Calu3 (cell line): Measurements from ENCODE around the gene MAS1L. TPM values are rescaled to one million over a fixed set of nuclear protein-coding genes. Genes with fewer than 3 reads are reported as not detected.

ENCODE experiments used
- BruUV-seq: library from RNA; stranded (reverse); fragments of 400-500 nt; replicated peaks from 2 replicates; lab custom pipeline; 2021; lab: Mats Ljungman, UMichigan
- CTCF ChIA-PET: fragments of 300-600 bp; sonication (Branson Sonifier 250); formaldehyde crosslinking; loops from one replicate; lab custom pipeline; 2022; ENCODE audit warnings: antibody characterized with exemption; lab: Charles Lee
- DNase-seq: peaks from one replicate; pipeline ENCODE4 v3.0.0; 2022
- H3K27ac Mint-ChIP-seq: one replicate; pipeline ENCODE4 v1.8.0; 2022; ENCODE audit warnings: mixed read lengths; ENCODE audit not compliant: unreplicated experiment
- H3K27me3 Mint-ChIP-seq: one replicate; pipeline ENCODE4 v1.8.0; 2022; ENCODE audit warnings: mixed read lengths; ENCODE audit not compliant: unreplicated experiment
- H3K36me3 Mint-ChIP-seq: one replicate; pipeline ENCODE4 v1.8.0; 2022; ENCODE audit warnings: mild to moderate bottlenecking, moderate library complexity, mixed read lengths; ENCODE audit not compliant: insufficient read depth, unreplicated experiment
- H3K4me1 Mint-ChIP-seq: one replicate; pipeline ENCODE4 v1.8.0; 2022; ENCODE audit warnings: mild to moderate bottlenecking, low read depth, mixed read lengths; ENCODE audit not compliant: unreplicated experiment
- H3K4me3 Mint-ChIP-seq: one replicate; pipeline ENCODE4 v1.8.0; 2022; ENCODE audit warnings: mild to moderate bottlenecking, low read depth, moderate library complexity, mixed read lengths; ENCODE audit not compliant: unreplicated experiment
- H3K9me3 Mint-ChIP-seq: one replicate; pipeline ENCODE4 v1.8.0; 2022; ENCODE audit warnings: low read depth, mixed read lengths; ENCODE audit not compliant: unreplicated experiment
- intact Hi-C: fragments of 100-400 bp; cut with micrococcal nuclease; formaldehyde crosslinking; loops from one replicate; pipeline ENCODE4 v1.10.0; 2022; ENCODE audit not compliant: unreplicated experiment
- total RNA-seq: library from RNA; stranded (reverse); gene quantifications from 2 replicates; pipeline ENCODE4 v1.2.3, GENCODE V29; 2022
- TF ChIP-seq, protein P1 (sequence below): fragments of 200-600 bp; IDR thresholded peaks from one replicate; pipeline ENCODE4 v1.8.0; 2022; ENCODE audit warnings: antibody characterized with exemption; ENCODE audit not compliant: unreplicated experiment

MAS1L gene
- total RNA-seq, 1 experiment from 2014 or later = not detected

DNA sequence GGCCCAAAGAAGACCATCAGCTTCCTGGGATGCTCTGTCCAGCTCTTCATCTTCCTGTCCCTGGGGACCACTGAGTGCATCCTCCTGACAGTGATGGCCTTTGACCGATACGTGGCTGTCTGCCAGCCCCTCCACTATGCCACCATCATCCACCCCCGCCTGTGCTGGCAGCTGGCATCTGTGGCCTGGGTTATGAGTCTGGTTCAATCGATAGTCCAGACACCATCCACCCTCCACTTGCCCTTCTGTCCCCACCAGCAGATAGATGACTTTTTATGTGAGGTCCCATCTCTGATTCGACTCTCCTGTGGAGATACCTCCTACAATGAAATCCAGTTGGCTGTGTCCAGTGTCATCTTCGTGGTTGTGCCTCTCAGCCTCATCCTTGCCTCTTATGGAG lies 25.7 kb downstream of the MAS1L start:
- Mint-ChIP-seq H3K9me3 (peaks cover 9% of the 10 kb centered on the region), H3K4me1 (peaks cover 18% of the 10 kb centered on the region), H3K27ac (peak overlapping the region; percentile 2), H3K36me3 (no peaks in the 10 kb centered on the region), H3K27me3 (no peaks in the 10 kb centered on the region), H3K4me3 (no peak overlapping the region)
- intact Hi-C loops = loop anchor here (5.0 to 10.0 kb wide), 2 partner anchors 60 to 103 kb away; no protein-coding TSS in a partner anchor
- no peak for DNase-seq
- CTCF ChIA-PET = no interaction called here
- BruUV-seq = no TSS peak
- TF ChIP-seq, protein P1, sequence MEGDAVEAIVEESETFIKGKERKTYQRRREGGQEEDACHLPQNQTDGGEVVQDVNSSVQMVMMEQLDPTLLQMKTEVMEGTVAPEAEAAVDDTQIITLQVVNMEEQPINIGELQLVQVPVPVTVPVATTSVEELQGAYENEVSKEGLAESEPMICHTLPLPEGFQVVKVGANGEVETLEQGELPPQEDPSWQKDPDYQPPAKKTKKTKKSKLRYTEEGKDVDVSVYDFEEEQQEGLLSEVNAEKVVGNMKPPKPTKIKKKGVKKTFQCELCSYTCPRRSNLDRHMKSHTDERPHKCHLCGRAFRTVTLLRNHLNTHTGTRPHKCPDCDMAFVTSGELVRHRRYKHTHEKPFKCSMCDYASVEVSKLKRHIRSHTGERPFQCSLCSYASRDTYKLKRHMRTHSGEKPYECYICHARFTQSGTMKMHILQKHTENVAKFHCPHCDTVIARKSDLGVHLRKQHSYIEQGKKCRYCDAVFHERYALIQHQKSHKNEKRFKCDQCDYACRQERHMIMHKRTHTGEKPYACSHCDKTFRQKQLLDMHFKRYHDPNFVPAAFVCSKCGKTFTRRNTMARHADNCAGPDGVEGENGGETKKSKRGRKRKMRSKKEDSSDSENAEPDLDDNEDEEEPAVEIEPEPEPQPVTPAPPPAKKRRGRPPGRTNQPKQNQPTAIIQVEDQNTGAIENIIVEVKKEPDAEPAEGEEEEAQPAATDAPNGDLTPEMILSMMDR = no peak

DNA sequence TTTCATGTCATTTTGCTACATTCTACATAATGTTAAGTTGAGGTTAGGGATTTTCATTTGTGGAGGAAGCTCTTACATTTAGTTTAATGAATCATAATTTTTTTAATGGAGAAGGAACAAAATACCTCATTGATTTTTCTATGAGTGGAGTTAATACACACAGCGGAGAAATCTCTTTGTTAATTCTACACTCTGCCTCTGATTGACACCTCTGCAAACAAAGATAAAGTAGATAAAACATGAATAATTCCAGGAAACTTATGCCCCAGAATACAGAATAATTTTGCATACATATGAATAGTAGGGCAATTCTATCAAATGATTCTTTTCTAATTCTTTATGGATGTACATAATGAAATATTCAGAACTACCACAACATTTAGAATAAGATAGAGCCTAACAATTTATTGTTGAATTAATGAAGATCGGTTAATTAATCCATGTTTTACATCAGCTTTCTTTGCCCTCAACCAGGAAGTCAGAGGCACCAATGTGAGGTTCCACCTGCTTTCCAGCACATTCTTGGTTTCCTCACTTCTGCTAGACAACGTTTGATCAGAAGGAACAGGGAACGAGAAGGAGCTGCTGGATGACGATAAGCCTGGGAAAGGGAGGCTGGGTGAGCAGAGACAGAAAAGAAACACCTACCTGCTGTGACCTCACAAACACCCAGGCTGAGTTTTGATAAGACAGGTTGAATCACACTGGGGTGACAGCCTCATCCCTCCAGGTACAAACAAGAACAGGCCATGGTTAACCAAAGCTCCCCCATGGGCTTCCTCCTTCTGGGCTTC lies 26.5 kb downstream of the MAS1L start:
- Mint-ChIP-seq H3K27me3 (no peaks in the 10 kb centered on the region), H3K27ac (peak overlapping the region; percentile 31), H3K36me3 (no peaks in the 10 kb centered on the region), H3K9me3 (peaks cover 9% of the 10 kb centered on the region), H3K4me1 (peaks cover 18% of the 10 kb centered on the region), H3K4me3 (no peak overlapping the region)
- intact Hi-C loops = loop anchor here (1.0 to 10.0 kb wide), 3 partner anchors 47 to 104 kb away; partner anchors contain the start of gene OR12D1
- no TSS peak for BruUV-seq
- TF ChIP-seq, protein P1 = no peak
- CTCF ChIA-PET = no interaction called here
- peak; percentile 16 for DNase-seq

DNA sequence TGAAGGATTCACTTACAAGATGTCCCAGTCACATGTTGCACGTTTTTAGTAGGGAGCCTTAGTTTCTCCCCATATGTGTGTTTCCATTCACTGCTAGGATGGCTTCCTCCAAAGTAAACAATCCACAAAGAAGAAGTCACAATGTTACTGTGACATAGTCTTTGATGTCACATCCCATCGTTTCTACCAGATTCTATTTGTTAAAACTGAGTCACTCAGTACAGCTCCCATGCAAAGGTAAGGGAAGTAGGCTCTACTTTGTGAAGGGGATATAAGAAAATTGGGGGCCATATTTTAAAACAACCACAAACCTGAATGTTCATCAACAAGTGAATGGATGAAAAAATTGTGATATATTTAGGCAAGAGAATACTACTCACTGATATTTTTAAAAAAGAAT lies 30.8 kb downstream of the MAS1L start, which contains the start of the genes OR11A1 and OR2H1:
TSS of gene OR11A1 (minus strand) at position 101 of the 400 bp plus-strand sequence. CDS start 29,430 bp downstream, outside the sequence.
TSS of gene OR2H1 (plus strand) at position 185 of the 400 bp plus-strand sequence. CDS start 4,615 bp downstream, outside the sequence.
- CTCF ChIA-PET = no interaction called here
- BruUV-seq = no TSS peak
- H3K4me3 Mint-ChIP-seq = no peak within 1 kb of the TSS
- peaks cover 12% of the 10 kb centered on the region for H3K4me1 Mint-ChIP-seq
- peaks cover 5% of the 10 kb centered on the region for H3K9me3 Mint-ChIP-seq
- intact Hi-C loops = no loop called here
- DNase-seq = no peak
- TF ChIP-seq, protein P1 = no peak
- no peaks in the 10 kb centered on the region for H3K27me3 Mint-ChIP-seq
- H3K36me3 Mint-ChIP-seq = no peaks in the 10 kb centered on the region
- H3K27ac Mint-ChIP-seq = no peak within 1 kb of the TSS

GRCh38 chr6:29451471-29452193 lies 36.1 kb downstream of the MAS1L start:
- no peak overlapping the region for H3K4me3 Mint-ChIP-seq
- DNase-seq = no peak

More at GRCh38 chr6:29451471-29452193, 36.1 kb downstream of the MAS1L start:
- no peaks in the 10 kb centered on the region for H3K9me3 Mint-ChIP-seq
- H3K27me3 Mint-ChIP-seq = no peaks in the 10 kb centered on the region
- no peaks in the 10 kb centered on the region for H3K36me3 Mint-ChIP-seq
- no TSS peak for BruUV-seq
- intact Hi-C loops = no loop called here
- CTCF ChIA-PET = no interaction called here
- no peaks in the 10 kb centered on the region for H3K4me1 Mint-ChIP-seq
- TF ChIP-seq, protein P1 = no peak
- H3K27ac Mint-ChIP-seq = no peak overlapping the region
